PFSK-1 (cell line): Measurements from ENCODE around the gene BAHCC1.

Experiments used
- FOXP2 ChIP-seq: optimal IDR thresholded peaks from 2 replicates; pipeline ENCODE3; 2011; ENCODE audit warnings: borderline replicate concordance, control low read depth, inconsistent platforms; ENCODE audit not compliant: insufficient read depth; ENCODE audit errors: extremely low read length, extremely low read depth
- POLR2AphosphoS5 ChIP-seq: IDR thresholded peaks from 2 replicates; pipeline ENCODE4 v1.6.1; 2012; ENCODE audit warnings: low read depth, mild to moderate bottlenecking, control low read depth, low read length, moderate library complexity
- REST ChIP-seq, 2 experiments: IDR thresholded peaks; 2 replicates each; pipeline versions ENCODE4 v1.6.1 to v1.8.0; 2011 to 2012; ENCODE audit warnings: low read depth in 2 of 2, low read length in 2 of 2, control low read depth in 1 of 2, inconsistent platforms in 1 of 2, mild to moderate bottlenecking in 1 of 2, moderate library complexity in 1 of 2; ENCODE audit not compliant: insufficient read depth in 1 of 2
- SIN3A ChIP-seq: IDR thresholded peaks from 2 replicates; pipeline ENCODE4 v1.6.1; 2012; ENCODE audit warnings: mild to moderate bottlenecking, low read length, moderate library complexity, borderline replicate concordance; ENCODE audit not compliant: insufficient read depth
- TAF1 ChIP-seq: IDR thresholded peaks from 2 replicates; pipeline ENCODE4 v1.6.1; 2012; ENCODE audit warnings: low read length, control low read depth, borderline replicate concordance; ENCODE audit not compliant: insufficient read depth

Gene BAHCC1

DNA sequence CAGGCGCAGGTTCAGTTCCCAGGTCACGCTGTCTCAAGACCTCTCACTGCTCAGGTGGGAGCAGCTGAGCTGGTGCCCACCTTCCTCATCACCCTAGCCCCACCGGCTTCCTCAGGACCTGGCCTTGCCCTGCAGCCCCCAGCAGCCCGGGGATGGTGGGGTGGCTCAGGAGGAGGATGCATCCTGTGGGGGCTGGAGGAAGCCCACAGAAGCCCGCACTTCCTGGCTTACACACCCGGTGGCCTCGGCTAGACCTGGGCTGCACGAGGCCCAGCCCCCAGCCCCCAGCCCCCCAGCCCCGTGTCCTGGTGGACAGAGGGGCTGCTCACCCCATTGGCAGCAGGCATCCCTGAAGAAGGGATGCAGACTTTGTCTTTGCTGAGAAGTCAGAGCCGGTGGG is 43.4 kb downstream of the BAHCC1 start:
- no peak for TF ChIP-seq POLR2AphosphoS5
- no peak for TF ChIP-seq REST (IDR thresholded peaks at IDR 0.05; ENCODE audit: insufficient read depth in 1 of 2, low read depth in 2 of 2, low read length in 2 of 2)
- no peak for TF ChIP-seq FOXP2
- no peak for TF ChIP-seq SIN3A
- no peak for TF ChIP-seq TAF1

DNA sequence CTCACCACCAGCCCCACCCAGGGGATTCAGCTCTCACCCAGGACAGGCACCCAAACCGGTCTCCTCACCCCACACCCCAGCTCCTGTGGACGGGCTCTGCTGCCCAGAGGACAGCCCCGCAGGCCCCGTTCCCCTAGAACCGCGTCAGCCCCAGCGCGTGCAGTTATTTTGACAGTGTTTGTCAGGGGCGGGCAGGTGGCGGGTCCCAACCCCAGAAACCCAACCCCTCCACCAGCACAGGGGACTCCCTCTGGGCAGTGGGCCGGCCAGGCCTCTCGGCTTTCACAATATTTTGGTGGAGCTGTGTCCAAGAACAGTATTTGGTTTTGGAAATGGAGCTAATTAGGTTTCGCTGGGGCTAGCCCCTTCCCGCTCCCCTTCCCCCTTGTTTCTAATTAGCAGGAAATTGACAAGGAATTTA is 44.8 kb downstream of the BAHCC1 start:
- TF ChIP-seq FOXP2 (no peak), TAF1 (no peak), REST (IDR thresholded peaks at IDR 0.05; ENCODE audit: insufficient read depth in 1 of 2, low read depth in 2 of 2, low read length in 2 of 2) (no peak), SIN3A (no peak), POLR2AphosphoS5 (no peak)

DNA sequence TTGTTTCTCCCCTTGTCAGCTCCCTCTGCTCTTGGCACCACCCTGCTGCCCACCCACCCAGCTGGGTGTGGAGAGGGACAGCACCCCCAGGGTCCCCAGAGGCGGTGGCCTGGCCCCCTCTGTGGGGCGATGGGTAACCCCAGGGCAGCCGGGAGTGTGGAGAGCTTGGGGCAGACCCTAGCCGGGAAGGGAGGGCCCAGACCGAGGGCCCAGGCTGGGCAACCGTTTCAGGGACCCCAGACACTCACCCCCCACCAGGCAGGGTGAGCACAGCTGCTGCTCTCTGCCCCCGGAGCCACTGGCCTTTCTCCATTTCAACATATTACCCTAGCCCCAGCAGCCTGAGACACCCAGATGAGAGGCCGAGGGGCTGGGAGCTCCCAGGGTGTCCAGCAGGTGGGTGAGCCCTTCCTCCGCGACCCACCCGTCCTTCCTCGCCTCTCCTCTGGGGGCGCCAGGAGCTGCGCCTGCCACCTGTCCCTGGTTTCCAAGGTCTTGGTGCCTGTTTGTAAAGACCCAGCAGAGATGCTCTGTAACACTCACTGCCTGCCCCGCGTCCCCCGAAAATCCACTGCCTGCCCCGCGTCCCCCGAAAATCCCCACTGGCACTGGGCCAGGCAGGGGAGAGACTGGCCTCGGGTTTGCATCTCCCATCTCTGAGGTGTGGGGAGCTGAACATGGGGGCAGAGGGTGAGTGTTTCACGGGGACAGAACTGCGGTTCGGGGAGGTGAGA is 45.4 kb downstream of the BAHCC1 start:
- TF ChIP-seq REST (IDR thresholded peaks at IDR 0.05; ENCODE audit: insufficient read depth in 1 of 2, low read depth in 2 of 2, low read length in 2 of 2) (no peak), TAF1 (no peak)

- no peak for TF ChIP-seq FOXP2
- TF ChIP-seq SIN3A, result no peak
- TF ChIP-seq REST (IDR thresholded peaks at IDR 0.05; ENCODE audit: insufficient read depth in 1 of 2, low read depth in 2 of 2, low read length in 2 of 2), result no peak
- no peak for TF ChIP-seq POLR2AphosphoS5
- no peak for TF ChIP-seq TAF1
These were observed 47.5 kb downstream of the BAHCC1 start for GRCh38 chr17:81442791-81443190.

DNA sequence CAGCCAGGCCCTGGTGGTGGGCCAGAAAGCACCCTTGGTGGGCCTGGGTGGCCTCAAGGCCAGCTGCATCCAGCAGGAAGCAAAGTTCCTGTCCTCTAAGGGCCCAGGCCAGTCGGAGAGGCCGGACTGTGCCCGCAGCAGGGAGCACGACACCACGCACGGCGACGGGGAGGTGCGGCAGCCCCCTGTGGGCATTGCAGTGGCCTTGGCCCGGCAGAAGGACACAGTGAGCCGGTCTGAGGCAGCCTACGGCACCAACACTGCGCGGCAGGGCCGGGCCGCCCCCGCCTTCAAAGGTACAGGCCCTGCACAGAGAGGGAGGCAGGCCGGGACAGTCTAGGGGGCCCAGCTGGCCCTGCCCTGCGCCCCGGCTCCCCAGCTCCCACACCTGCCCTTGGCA is 48.0 kb downstream of the BAHCC1 start:
- no peak for TF ChIP-seq SIN3A
- TF ChIP-seq TAF1, result no peak
- no peak for TF ChIP-seq REST (IDR thresholded peaks at IDR 0.05; ENCODE audit: insufficient read depth in 1 of 2, low read depth in 2 of 2, low read length in 2 of 2)
- TF ChIP-seq POLR2AphosphoS5, result no peak
- TF ChIP-seq FOXP2, result no peak
